ENCODE data around the gene CWF19L1. TPM values are rescaled to one million over a fixed set of nuclear protein-coding genes. Genes with fewer than 3 reads are reported as not detected.
"Not testable (repeated sequence)": the region's sequence is repeated elsewhere in the genome, so short reads cannot be mapped to it uniquely, and the experiment has no call there.

CWF19L1 gene
- 10 to 100 TPM; 23.8 to 40.6 (median 28.9) TPM for polyA plus RNA-seq (ENCODE audit: low read depth in 6 of 6)

- Mint-ChIP-seq H3K9me3 (no peaks in the 10 kb centered on the region), H3K27me3 (no peaks in the 10 kb centered on the region), H3K4me1 (peaks cover 24 to 59% (median 32%) of the 10 kb centered on the region in 3 donors), H3K4me3 (peak within 1 kb of the TSS; percentile 94 to 100 (median 100)), H3K27ac (peak within 1 kb of the TSS; percentile 98 to 100 (median 98)), H3K36me3 (peaks cover 0 to 7% of the 10 kb centered on the region in 2 donors)
- ATAC-seq (ENCODE audit: low read depth in 2 of 2) (peak; percentile 64 to 70), DNase-seq (peak; percentile 52)
These were observed at the start of gene CWF19L1 for GRCh38 chr10:100267239-100268104. TSS of gene CWF19L1 (minus strand) at chr10:100267638. CDS start at chr10:100267593, 45 bp downstream.

- peaks cover 55 to 78% (median 70%) of the 10 kb centered on the region in 3 donors for H3K27me3 Mint-ChIP-seq
- peak overlapping the region in 1 of 8 donors; percentile 1 for H3K4me3 Mint-ChIP-seq
- H3K9me3 Mint-ChIP-seq, result no peaks in the 10 kb centered on the region
- H3K27ac Mint-ChIP-seq, result no peak overlapping the region
- peaks cover 0 to 4% (median 0%) of the 10 kb centered on the region in 3 donors for H3K4me1 Mint-ChIP-seq
- ATAC-seq (ENCODE audit: low read depth in 2 of 2) (no peak), DNase-seq (no peak)
- no peaks in the 10 kb centered on the region for H3K36me3 Mint-ChIP-seq
These were observed 48.2 kb upstream of the CWF19L1 start for GRCh38 chr10:100315615-100316014.

- H3K27me3 Mint-ChIP-seq, result peaks cover 54 to 65% (median 62%) of the 10 kb centered on the region in 3 donors
- H3K27ac Mint-ChIP-seq, result no peak overlapping the region
- no peak overlapping the region for H3K4me3 Mint-ChIP-seq
- no peaks in the 10 kb centered on the region for H3K36me3 Mint-ChIP-seq
- ATAC-seq (ENCODE audit: low read depth in 2 of 2) (no peak), DNase-seq (no peak)
- no peaks in the 10 kb centered on the region for H3K9me3 Mint-ChIP-seq
- peaks cover 0 to 4% (median 0%) of the 10 kb centered on the region in 3 donors for H3K4me1 Mint-ChIP-seq
These were observed 43.9 kb upstream of the CWF19L1 start for GRCh38 chr10:100311298-100311697.

GRCh38 chr10:100307684-100308083, 40.2 kb upstream of the CWF19L1 start:
- no peak overlapping the region for H3K4me3 Mint-ChIP-seq
- DNase-seq (no peak), ATAC-seq (ENCODE audit: low read depth in 2 of 2) (no peak)
- H3K9me3 Mint-ChIP-seq, result no peaks in the 10 kb centered on the region
- peaks cover 40 to 59% (median 43%) of the 10 kb centered on the region in 3 donors for H3K27me3 Mint-ChIP-seq
- peak overlapping the region in 1 of 6 donors; percentile 74 for H3K27ac Mint-ChIP-seq
- H3K36me3 Mint-ChIP-seq, result no peaks in the 10 kb centered on the region
- H3K4me1 Mint-ChIP-seq, result no peaks in the 10 kb centered on the region

- H3K9me3 Mint-ChIP-seq, result no peaks in the 10 kb centered on the region
- DNase-seq, result no peak
- no peak for ATAC-seq (ENCODE audit: low read depth in 2 of 2)
- H3K27me3 Mint-ChIP-seq, result peaks cover 35 to 53% (median 35%) of the 10 kb centered on the region in 3 donors
- no peaks in the 10 kb centered on the region for H3K4me1 Mint-ChIP-seq
- no peak overlapping the region for H3K4me3 Mint-ChIP-seq
- H3K36me3 Mint-ChIP-seq, result no peaks in the 10 kb centered on the region
- H3K27ac Mint-ChIP-seq, result no peak overlapping the region
These were observed 39.4 kb upstream of the CWF19L1 start for GRCh38 chr10:100306861-100307260.

GRCh38 chr10:100304414-100304813, 37.0 kb upstream of the CWF19L1 start:
- peak overlapping the region in 1 of 8 donors; percentile 42 for H3K4me3 Mint-ChIP-seq
- no peak for ATAC-seq (ENCODE audit: low read depth in 2 of 2)
- peaks cover 26 to 44% (median 26%) of the 10 kb centered on the region in 3 donors for H3K27me3 Mint-ChIP-seq

GRCh38 chr10:100303724-100304319, 36.4 kb upstream of the CWF19L1 start:
- Mint-ChIP-seq H3K27ac (no peak overlapping the region), H3K9me3 (peaks cover 0 to 6% (median 2%) of the 10 kb centered on the region in 7 donors), H3K36me3 (peaks cover 0 to 6% of the 10 kb centered on the region in 2 donors), H3K4me3 (no peak overlapping the region), H3K27me3 (peaks cover 25 to 47% (median 31%) of the 10 kb centered on the region in 3 donors), H3K4me1 (no peaks in the 10 kb centered on the region)
- DNase-seq, result peak; percentile 12
- ATAC-seq (ENCODE audit: low read depth in 2 of 2), result peak; percentile 45 to 52

More at GRCh38 chr10:100304414-100304813, 37.0 kb upstream of the CWF19L1 start:
- DNase-seq, result no peak
- H3K9me3 Mint-ChIP-seq, result peaks cover 0 to 6% (median 2%) of the 10 kb centered on the region in 7 donors
- H3K4me1 Mint-ChIP-seq, result no peaks in the 10 kb centered on the region
- H3K27ac Mint-ChIP-seq, result peak overlapping the region in 1 of 6 donors; percentile 49
- H3K36me3 Mint-ChIP-seq, result peaks cover 0 to 6% of the 10 kb centered on the region in 2 donors

- not testable (repeated sequence) for H3K36me3 Mint-ChIP-seq; ATAC-seq (ENCODE audit: low read depth in 2 of 2); DNase-seq; H3K9me3 Mint-ChIP-seq; H3K27ac Mint-ChIP-seq; H3K4me3 Mint-ChIP-seq
- Mint-ChIP-seq H3K4me1 (peaks cover 14 to 22% (median 21%) of the 10 kb centered on the region in 3 donors), H3K27me3 (peaks cover 13 to 34% (median 18%) of the 10 kb centered on the region in 3 donors)
These were observed 33.7 kb upstream of the CWF19L1 start for GRCh38 chr10:100301123-100301522.

GRCh38 chr10:100297242-100297641, 29.8 kb upstream of the CWF19L1 start:
- Mint-ChIP-seq H3K4me3 (peak overlapping the region in 1 of 8 donors; percentile 58), H3K9me3 (peaks cover 0 to 6% (median 2%) of the 10 kb centered on the region in 7 donors), H3K4me1 (peaks cover 18 to 24% (median 21%) of the 10 kb centered on the region in 3 donors), H3K27me3 (peaks cover 12 to 35% (median 30%) of the 10 kb centered on the region in 3 donors), H3K27ac (no peak overlapping the region), H3K36me3 (peaks cover 0 to 10% of the 10 kb centered on the region in 2 donors)
- ATAC-seq (ENCODE audit: low read depth in 2 of 2), result no peak
- no peak for DNase-seq

GRCh38 chr10:100293066-100293465, 25.6 kb upstream of the CWF19L1 start:
- peaks cover 16 to 22% (median 19%) of the 10 kb centered on the region in 3 donors for H3K4me1 Mint-ChIP-seq
- H3K36me3 Mint-ChIP-seq, result peaks cover 0 to 4% of the 10 kb centered on the region in 2 donors
- no peak for ATAC-seq (ENCODE audit: low read depth in 2 of 2)
- no peak overlapping the region for H3K27ac Mint-ChIP-seq
- no peaks in the 10 kb centered on the region for H3K9me3 Mint-ChIP-seq
- DNase-seq, result no peak
- peaks cover 5 to 34% (median 30%) of the 10 kb centered on the region in 3 donors for H3K27me3 Mint-ChIP-seq
- H3K4me3 Mint-ChIP-seq, result no peak overlapping the region

GRCh38 chr10:100292300-100292699, 24.9 kb upstream of the CWF19L1 start:
- peaks cover 16 to 21% (median 16%) of the 10 kb centered on the region in 3 donors for H3K4me1 Mint-ChIP-seq
- not testable (repeated sequence) for H3K4me3 Mint-ChIP-seq; H3K36me3 Mint-ChIP-seq; H3K27ac Mint-ChIP-seq; DNase-seq; ATAC-seq (ENCODE audit: low read depth in 2 of 2); H3K9me3 Mint-ChIP-seq
- peaks cover 5 to 34% (median 30%) of the 10 kb centered on the region in 3 donors for H3K27me3 Mint-ChIP-seq

GRCh38 chr10:100291356-100291755, 23.9 kb upstream of the CWF19L1 start:
- no peaks in the 10 kb centered on the region for H3K9me3 Mint-ChIP-seq
- H3K36me3 Mint-ChIP-seq, result peaks cover 0 to 4% of the 10 kb centered on the region in 2 donors
- H3K4me1 Mint-ChIP-seq, result peaks cover 14 to 21% (median 15%) of the 10 kb centered on the region in 3 donors
- peaks cover 5 to 34% (median 30%) of the 10 kb centered on the region in 3 donors for H3K27me3 Mint-ChIP-seq
- H3K27ac Mint-ChIP-seq, result no peak overlapping the region
- ATAC-seq (ENCODE audit: low read depth in 2 of 2) (no peak), DNase-seq (no peak)
- peak overlapping the region in 2 of 8 donors; percentile 10 to 35 for H3K4me3 Mint-ChIP-seq

GRCh38 chr10:100289641-100290040, 22.2 kb upstream of the CWF19L1 start:
- ATAC-seq (ENCODE audit: low read depth in 2 of 2) (no peak), DNase-seq (no peak)
- Mint-ChIP-seq H3K27ac (peak overlapping the region in 1 of 6 donors; percentile 53), H3K9me3 (no peaks in the 10 kb centered on the region), H3K4me1 (peaks cover 24 to 35% (median 28%) of the 10 kb centered on the region in 3 donors), H3K36me3 (peaks cover 0 to 3% of the 10 kb centered on the region in 2 donors), H3K4me3 (peak overlapping the region in 3 of 8 donors; percentile 41 to 47 (median 47)), H3K27me3 (peaks cover 5 to 26% (median 24%) of the 10 kb centered on the region in 3 donors)

All from naive B cell (primary cell).